C4-2B (cell line): ENCODE data around the gene MYBPC3.

ENCODE experiments used
- ZFX ChIP-seq: fragments of 450-650 bp; IDR thresholded peaks from 2 replicates; pipeline ENCODE4 v1.6.1; 2017
- TF ChIP-seq, protein P1 (sequence below): fragments of 450-650 bp; conservative IDR thresholded peaks from 2 replicates; pipeline ENCODE4 v1.5.1; 2017; ENCODE audit warnings: mild to moderate bottlenecking

- TF ChIP-seq, protein P1, sequence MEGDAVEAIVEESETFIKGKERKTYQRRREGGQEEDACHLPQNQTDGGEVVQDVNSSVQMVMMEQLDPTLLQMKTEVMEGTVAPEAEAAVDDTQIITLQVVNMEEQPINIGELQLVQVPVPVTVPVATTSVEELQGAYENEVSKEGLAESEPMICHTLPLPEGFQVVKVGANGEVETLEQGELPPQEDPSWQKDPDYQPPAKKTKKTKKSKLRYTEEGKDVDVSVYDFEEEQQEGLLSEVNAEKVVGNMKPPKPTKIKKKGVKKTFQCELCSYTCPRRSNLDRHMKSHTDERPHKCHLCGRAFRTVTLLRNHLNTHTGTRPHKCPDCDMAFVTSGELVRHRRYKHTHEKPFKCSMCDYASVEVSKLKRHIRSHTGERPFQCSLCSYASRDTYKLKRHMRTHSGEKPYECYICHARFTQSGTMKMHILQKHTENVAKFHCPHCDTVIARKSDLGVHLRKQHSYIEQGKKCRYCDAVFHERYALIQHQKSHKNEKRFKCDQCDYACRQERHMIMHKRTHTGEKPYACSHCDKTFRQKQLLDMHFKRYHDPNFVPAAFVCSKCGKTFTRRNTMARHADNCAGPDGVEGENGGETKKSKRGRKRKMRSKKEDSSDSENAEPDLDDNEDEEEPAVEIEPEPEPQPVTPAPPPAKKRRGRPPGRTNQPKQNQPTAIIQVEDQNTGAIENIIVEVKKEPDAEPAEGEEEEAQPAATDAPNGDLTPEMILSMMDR = no peak
- no peak for TF ChIP-seq ZFX
Observed at GRCh38 chr11:47296045-47296444, 56.5 kb downstream of the MYBPC3 start.
